Measurements from ENCODE around the gene SLIT3.
A peak's percentile ranks its signal among the peaks of the same experiment; 100 is the strongest.

SLIT3 gene

GRCh38 chr5:168979135-168979534 lies 321.8 kb downstream of the SLIT3 start:
- DNase-seq, result no peak

GRCh38 chr5:168978500-168978899 lies 322.4 kb downstream of the SLIT3 start:
- DNase-seq, result no peak

- DNase-seq, result no peak
Measured at GRCh38 chr5:168978015-168978414, 322.9 kb downstream of the SLIT3 start.

GRCh38 chr5:168976311-168976970 lies 324.5 kb downstream of the SLIT3 start:
- DNase-seq, result no peak

DNA sequence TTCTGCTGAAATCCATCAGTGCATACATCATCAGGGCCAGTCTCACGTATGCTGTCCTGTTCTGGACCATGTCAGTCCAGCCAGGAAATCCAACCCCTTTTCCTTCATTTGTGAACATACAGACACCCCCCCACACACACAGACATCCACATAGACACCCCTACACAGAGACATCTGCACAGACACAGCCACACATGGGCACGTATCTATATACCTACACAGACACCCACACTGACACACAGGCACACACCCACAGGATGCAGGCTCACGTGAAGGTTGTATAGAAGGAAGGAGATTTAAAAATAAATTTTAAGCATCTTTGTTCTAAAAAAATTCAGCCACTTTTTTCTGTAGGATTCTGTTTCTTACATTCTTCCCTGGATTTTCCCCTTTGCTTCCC lies 325.6 kb downstream of the SLIT3 start:
- DNase-seq, result no peak

- no peak for DNase-seq
Measured at GRCh38 chr5:168974082-168974481, 326.9 kb downstream of the SLIT3 start.

DNA sequence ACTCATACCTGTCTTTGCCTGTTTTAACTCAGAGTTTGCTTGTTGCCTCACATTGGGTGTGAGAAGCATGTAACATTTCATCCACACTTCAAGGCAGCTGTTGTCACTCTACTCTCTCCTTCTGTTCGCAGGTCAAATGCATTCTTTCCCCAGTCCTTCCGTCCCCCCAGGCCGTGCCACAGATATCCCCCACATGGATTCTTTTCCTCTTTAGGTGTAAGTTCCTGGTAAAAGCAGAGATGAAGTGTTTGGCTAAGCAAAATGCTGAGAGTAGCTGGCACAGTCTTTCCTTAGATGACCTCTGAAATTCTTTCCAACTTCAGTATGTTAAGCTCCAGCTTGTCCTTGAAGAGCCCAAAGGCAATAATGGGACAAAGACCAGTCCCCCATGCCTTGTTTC lies 328.2 kb downstream of the SLIT3 start:
- no peak for DNase-seq

DNA sequence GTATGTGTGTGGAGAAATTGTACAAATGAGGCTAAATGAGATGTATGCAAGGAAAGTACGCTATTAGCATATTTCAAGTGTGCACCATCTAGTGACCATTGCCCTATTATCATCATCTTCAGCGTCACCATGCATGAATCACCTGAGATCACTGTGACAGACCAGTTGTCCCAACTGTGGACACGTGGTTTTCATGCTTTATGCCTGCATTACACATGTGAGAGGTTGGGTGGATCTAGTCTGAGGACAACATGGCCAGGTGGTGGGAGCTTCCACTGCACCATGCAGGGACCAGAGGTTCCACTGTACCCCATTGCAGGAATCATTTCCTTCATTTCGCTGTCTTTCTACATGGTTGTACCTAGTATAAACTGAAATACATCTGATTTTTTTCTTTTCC lies 329.8 kb downstream of the SLIT3 start:
- no peak for DNase-seq

- no peak for DNase-seq
Measured at GRCh38 chr5:168969326-168969886, 331.5 kb downstream of the SLIT3 start.

GRCh38 chr5:168967882-168968620 lies 332.9 kb downstream of the SLIT3 start:
- DNase-seq, result no peak

DNA sequence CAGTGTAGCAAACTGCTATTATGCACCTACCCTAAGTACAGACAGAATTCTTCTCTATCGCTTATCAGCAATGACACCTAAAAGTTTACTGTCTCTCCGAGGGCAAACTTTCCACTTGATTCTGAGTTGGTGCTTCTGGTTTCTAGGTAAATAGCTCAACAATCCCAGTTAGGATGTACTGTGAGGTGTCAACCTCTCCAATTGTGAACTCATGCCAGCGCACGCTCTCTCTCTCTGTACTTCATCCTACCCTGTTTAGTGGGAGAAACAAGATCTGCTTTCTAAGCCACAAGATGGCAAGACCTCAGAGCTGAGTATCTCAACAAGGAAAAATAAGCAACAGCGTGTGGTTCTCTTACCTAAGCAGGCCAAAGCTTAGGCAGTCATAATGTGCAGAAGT lies 335.3 kb downstream of the SLIT3 start:
- DNase-seq, result no peak

- DNase-seq, result no peak
Measured at GRCh38 chr5:168964182-168964581, 336.8 kb downstream of the SLIT3 start.

GRCh38 chr5:168962306-168962705 lies 338.6 kb downstream of the SLIT3 start:
- no peak for DNase-seq

- DNase-seq, result no peak
Measured at GRCh38 chr5:168961681-168962080, 339.3 kb downstream of the SLIT3 start.

DNA sequence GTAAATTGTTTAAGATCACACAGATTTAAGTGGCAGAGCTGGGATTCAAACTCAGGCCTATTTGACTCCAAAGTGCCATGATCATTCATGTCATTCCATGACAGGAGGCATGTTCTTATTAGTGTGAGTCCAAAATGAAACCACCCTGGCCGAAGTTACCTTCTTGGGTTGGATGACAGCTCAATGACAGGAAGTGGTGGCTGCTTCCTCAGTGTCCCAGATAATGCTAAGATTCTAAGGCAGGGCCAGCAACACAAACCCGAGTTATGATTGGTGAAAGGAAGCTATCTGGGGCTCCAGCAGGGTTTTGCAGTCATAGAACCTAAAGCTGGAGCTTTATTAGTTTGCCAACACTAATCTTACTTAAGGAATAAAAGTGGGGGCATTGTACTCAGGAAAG lies 340.4 kb downstream of the SLIT3 start:
- DNase-seq, result no peak

- no peak for DNase-seq
Measured at GRCh38 chr5:168953351-168953750, 347.6 kb downstream of the SLIT3 start.

DNA sequence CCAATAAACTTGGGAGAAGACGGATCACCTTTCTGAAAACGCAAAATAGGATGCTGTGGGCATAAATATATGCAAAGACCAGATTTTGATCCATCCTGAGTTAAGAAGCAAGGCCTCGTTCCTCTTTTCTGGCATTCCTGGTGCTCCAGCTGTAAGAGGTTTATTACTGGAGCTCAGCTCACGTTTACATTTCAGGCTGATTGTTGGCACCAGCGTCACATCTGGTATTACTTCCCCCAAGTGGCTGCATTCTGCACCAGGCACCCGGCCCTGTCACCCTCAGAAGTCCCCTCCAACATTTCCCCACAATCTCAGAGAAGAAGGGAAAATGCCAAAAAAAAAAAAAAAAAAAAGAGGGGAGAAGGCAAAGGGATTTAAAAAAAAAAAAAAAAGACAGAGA lies 348.7 kb downstream of the SLIT3 start:
- DNase-seq, result no peak

GRCh38 chr5:168951769-168952168 lies 349.2 kb downstream of the SLIT3 start:
- DNase-seq, result no peak

DNA sequence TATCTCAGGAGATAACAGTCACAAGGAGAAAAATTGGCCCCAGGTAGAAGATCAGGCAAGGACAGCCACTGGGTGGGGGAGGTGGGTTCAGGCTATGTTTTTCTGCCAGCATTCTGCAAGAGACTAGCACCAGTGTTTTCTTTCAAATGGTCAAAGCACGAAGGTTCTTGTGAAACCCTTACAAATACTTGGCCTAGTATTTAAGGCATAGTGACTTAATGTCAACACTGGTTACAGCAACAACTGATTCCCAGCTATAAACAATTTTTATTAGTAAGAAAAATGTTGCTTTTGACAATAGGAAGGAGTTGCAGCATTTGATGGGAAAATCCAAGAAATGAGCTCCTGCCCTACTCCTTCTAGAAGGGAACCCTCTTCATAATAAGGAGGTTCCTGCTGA lies 349.6 kb downstream of the SLIT3 start:
- no peak for DNase-seq

- no peak for DNase-seq
Measured at GRCh38 chr5:168950241-168950951, 350.5 kb downstream of the SLIT3 start.

DNA sequence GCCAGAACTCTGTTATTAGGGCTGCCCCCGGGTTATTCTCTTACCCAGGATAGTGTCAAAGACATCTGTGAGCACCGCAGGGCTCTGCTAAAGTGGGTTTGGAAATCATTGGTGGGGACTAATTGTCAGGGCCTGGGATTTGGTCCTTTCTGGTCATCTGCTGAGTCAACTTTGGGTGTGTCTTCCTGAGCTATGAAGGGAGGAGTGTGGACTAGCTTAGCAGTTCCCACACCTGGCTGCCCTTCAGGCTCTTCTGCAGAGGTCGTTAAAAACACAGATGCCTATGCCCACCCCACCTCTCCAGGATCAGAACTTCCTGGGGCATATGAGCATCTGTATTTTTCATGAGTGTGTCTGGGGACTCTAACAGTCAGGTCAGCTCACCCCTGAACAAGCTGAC lies 352.2 kb downstream of the SLIT3 start:
- DNase-seq, result no peak

DNA sequence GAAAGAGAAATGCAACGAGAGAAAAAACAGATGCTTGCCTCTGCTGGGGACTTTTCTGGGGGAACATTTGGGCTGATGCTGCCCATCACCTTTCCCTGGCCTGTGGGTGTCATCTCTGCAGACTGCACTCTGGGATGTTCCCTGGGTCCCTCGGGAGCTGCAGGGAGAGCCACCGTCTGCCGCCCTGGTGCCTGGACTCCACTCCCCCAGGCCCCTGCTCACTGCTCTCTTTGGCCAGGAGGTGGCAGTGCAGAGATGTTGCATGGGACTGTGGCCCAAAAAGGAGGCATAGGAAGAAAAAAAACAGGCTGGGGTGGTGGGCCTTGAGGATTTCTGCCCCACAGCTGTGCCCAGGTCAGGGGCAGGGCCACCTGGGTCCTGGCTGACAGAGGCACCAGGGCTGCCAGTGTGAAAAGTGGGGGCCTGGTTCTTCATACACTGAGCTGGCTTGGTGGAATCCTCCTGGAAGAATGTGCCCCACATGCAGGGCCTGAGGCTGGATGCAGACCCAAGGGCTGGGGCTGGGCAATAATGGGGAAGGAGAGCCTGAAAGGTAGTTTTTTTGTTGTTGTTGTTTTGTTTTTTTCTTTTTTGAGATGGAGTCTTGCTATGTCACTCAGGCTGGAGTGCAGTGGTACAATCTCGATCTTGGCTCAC lies 353.6 kb downstream of the SLIT3 start:
- DNase-seq, result peak; percentile 5

DNA sequence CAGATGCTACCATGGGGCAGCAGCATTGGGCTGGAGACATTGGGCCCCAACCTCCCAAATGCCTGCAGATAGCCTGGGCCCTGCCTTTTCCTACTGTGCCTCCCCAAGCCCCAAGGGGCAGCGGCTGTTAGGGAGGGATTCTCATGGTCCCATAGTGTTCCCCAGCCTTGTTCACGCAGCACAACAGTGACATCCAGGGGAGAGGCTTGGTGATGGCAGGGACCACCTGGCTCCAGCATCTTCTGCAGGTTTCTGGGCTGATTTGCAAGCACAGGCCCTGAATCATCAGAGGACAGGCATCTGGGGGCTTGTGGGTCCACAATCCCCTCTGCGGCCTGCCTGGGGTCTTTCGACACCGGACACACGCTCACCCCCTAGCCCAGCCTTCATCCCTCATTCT lies 354.6 kb downstream of the SLIT3 start:
- DNase-seq, result no peak
